Measurements from ENCODE around the gene TRPC3. TPM values are rescaled to one million over a fixed set of nuclear protein-coding genes. Genes with fewer than 3 reads are reported as not detected.

TRPC3 gene
- total RNA-seq, 1 donor from 2014 or later, result 0.17 TPM

GRCh38 chr4:121913667-121914066, 38.2 kb downstream of the TRPC3 start:
- H3K27me3 Mint-ChIP-seq (ENCODE audit: insufficient read depth, low read depth), result peaks cover 3% of the 10 kb centered on the region
- Histone ChIP-seq H3K4me3 (no peak overlapping the region), H3K9me3 (ENCODE audit: low read depth) (no peaks in the 10 kb centered on the region), H3K9ac (no peak overlapping the region), H3K4me2 (no peak overlapping the region), H3K36me3 (no peaks in the 10 kb centered on the region), H2AFZ (replicated peaks) (no peak overlapping the region), H3K27ac (no peak overlapping the region), H3K4me1 (no peaks in the 10 kb centered on the region), H4K20me1 (ENCODE audit: low read depth) (no peaks in the 10 kb centered on the region), H3K27me3 (no peaks in the 10 kb centered on the region), H3F3A (ENCODE audit: low read depth) (no peaks in the 10 kb centered on the region), H3K79me2 (ENCODE audit: low read depth) (no peaks in the 10 kb centered on the region)
- no peak overlapping the region for H3K4me3 Mint-ChIP-seq
- no peak for DNase-seq (ENCODE audit: low spot score)
- no peak for TF ChIP-seq CTCF (IDR thresholded peaks at IDR 0.05)
- no peak for TF ChIP-seq EZH2 (IDR thresholded peaks at IDR 0.05)
- TF ChIP-seq EZH2phosphoT487 (IDR thresholded peaks at IDR 0.05), result no peak
- H3K9me3 Mint-ChIP-seq, result no peaks in the 10 kb centered on the region
- no peaks in the 10 kb centered on the region for H3K4me1 Mint-ChIP-seq
- H3K36me3 Mint-ChIP-seq, result no peaks in the 10 kb centered on the region
- no peak overlapping the region for H3K27ac Mint-ChIP-seq

- no peaks in the 10 kb centered on the region for H3K36me3 Mint-ChIP-seq
- no peak overlapping the region for H3K27ac Mint-ChIP-seq
- H2AFZ ChIP-seq (replicated peaks), result no peak overlapping the region
- no peaks in the 10 kb centered on the region for H3K4me1 ChIP-seq
- H3K9me3 ChIP-seq (ENCODE audit: low read depth), result no peaks in the 10 kb centered on the region
- no peaks in the 10 kb centered on the region for H4K20me1 ChIP-seq (ENCODE audit: low read depth)
- H3K9me3 Mint-ChIP-seq, result no peaks in the 10 kb centered on the region
- peaks cover 20% of the 10 kb centered on the region for H3K4me1 Mint-ChIP-seq
- H3K79me2 ChIP-seq (ENCODE audit: low read depth), result no peaks in the 10 kb centered on the region
- H3K9ac ChIP-seq, result no peak overlapping the region
- no peak for DNase-seq (ENCODE audit: low spot score)
- TF ChIP-seq EZH2phosphoT487 (IDR thresholded peaks at IDR 0.05) (no peak), CTCF (IDR thresholded peaks at IDR 0.05) (no peak), EZH2 (IDR thresholded peaks at IDR 0.05) (no peak)
- H3K4me3 Mint-ChIP-seq, result no peak overlapping the region
- H3K27me3 Mint-ChIP-seq (ENCODE audit: insufficient read depth, low read depth), result peaks cover 3% of the 10 kb centered on the region
- no peak overlapping the region for H3K4me2 ChIP-seq
- H3K27ac ChIP-seq, result no peak overlapping the region
- no peaks in the 10 kb centered on the region for H3K36me3 ChIP-seq
- no peaks in the 10 kb centered on the region for H3F3A ChIP-seq (ENCODE audit: low read depth)
- no peak overlapping the region for H3K4me3 ChIP-seq
- no peaks in the 10 kb centered on the region for H3K27me3 ChIP-seq
Observed at GRCh38 chr4:121908346-121908745, 43.5 kb downstream of the TRPC3 start.

GRCh38 chr4:121900132-121900983, 51.5 kb downstream of the TRPC3 start:
- H3K9me3 ChIP-seq (ENCODE audit: low read depth), result no peaks in the 10 kb centered on the region
- DNase-seq (ENCODE audit: low spot score), result peak; percentile 71
- H3K79me2 ChIP-seq (ENCODE audit: low read depth), result no peaks in the 10 kb centered on the region
- H4K20me1 ChIP-seq (ENCODE audit: low read depth), result no peaks in the 10 kb centered on the region
- peaks cover 1% of the 10 kb centered on the region for H3K4me1 Mint-ChIP-seq
- no peak overlapping the region for H3K9ac ChIP-seq
- H3K4me2 ChIP-seq, result no peak overlapping the region
- no peaks in the 10 kb centered on the region for H3K4me1 ChIP-seq
- H3K4me3 Mint-ChIP-seq, result no peak overlapping the region
- no peak overlapping the region for H3K4me3 ChIP-seq
- no peaks in the 10 kb centered on the region for H3K36me3 Mint-ChIP-seq
- peaks cover 6% of the 10 kb centered on the region for H3K9me3 Mint-ChIP-seq
- H3K27me3 ChIP-seq, result peaks cover 47% of the 10 kb centered on the region
- TF ChIP-seq CTCF (IDR thresholded peaks at IDR 0.05), result peak; percentile 81
- no peak for TF ChIP-seq EZH2 (IDR thresholded peaks at IDR 0.05)
- H3K27me3 Mint-ChIP-seq (ENCODE audit: insufficient read depth, low read depth), result peaks cover 3% of the 10 kb centered on the region
- H2AFZ ChIP-seq (replicated peaks), result no peak overlapping the region
- H3F3A ChIP-seq (ENCODE audit: low read depth), result no peaks in the 10 kb centered on the region
- no peaks in the 10 kb centered on the region for H3K36me3 ChIP-seq
- H3K27ac ChIP-seq, result no peak overlapping the region
- H3K27ac Mint-ChIP-seq, result no peak overlapping the region
